Activated CD8-positive, alpha-beta memory T cell treated with anti-CD3 and anti-CD28 coated beads for 1 hour (primary cell): ENCODE measurements around the gene GRIN2A.

Experiments
- DNase-seq, 2 donors: peaks; one replicate each; pipeline ENCODE4 v3.0.0-alpha.2; 2020; ENCODE audit warnings: low read depth in 1 of 2; ENCODE audit errors: extremely low read depth in 1 of 2

The GRIN2A gene

DNA sequence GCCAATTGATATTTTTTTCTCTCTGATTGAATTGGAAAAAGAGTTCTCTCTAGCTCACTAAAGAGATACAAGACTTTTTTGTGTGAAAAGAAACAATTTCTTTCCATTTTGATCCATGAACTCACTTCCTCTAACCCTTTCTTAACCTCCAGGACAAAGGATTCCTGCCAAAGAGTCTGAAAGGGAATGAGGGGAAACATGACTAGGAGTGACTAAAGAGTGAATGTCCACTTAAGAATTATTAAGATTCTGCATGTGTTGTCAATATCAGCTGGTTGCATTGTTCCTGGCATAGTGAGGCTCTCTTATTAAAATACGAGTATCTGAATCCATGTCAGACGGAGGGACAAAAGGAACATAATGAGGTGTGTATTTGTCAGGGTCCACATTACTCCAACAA is 344.7 kb downstream of the GRIN2A start:
- DNase-seq: no peak

DNA sequence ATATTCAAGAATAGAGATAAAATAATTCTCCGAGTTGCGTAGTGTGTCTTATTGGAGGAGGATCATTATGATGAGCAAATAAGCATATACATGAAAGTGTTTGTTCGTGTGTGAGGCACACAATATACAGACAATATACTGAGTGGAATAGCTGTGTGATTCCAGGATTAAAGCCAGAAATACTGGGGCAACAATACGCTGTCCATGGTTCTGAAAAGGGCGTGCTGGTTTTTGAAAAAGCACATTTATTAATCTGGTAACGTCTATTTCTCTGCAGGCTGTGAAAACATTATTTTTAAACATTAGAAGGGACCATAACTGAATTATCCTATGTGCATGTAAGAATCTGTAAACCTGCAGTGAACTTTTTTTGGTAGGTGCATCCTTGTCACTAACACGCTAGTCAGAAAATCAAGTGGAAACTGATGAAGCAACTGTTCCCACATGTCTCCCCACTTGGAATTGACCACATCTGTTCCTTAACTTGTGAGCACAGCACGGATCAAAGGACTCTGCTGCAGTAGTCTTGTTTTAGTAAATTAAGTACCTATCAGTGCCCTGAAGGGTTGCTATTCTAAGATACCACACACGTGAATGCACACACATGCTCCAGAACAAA is 346.0 kb downstream of the GRIN2A start:
- DNase-seq: no peak

DNA sequence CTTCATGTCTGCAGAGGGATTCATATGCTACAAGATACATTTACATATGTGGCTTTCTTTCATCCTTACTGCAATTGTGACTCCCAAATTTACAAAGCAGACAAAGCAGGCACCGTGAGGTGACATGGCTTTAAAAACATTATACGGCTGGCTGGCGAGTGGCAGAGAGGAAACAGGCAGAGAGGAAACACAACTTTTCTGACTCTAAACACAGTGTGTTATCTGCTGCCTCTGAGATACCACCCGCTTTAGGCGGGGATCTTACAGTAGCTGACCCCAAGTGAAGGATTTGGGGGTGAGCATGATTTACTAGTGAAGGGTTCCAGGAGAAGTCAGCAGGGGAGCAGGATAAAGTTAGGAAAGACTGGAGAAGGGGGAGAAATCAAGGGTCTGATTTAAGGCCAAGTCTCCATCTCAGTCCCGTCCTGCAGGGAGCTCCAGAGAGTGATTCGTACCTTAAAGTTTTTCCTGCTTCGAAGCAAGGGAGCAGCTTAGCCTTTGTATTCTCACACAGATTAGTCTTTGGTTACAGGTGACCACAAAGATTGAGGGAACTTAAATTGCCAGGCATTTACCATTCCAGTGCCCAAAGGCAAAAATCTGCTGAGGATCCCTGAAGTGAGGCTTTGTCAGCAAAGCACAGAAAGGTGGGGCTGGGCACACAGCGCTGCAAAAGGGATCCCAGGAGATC is 355.0 kb downstream of the GRIN2A start:
- DNase-seq: no peak

DNA sequence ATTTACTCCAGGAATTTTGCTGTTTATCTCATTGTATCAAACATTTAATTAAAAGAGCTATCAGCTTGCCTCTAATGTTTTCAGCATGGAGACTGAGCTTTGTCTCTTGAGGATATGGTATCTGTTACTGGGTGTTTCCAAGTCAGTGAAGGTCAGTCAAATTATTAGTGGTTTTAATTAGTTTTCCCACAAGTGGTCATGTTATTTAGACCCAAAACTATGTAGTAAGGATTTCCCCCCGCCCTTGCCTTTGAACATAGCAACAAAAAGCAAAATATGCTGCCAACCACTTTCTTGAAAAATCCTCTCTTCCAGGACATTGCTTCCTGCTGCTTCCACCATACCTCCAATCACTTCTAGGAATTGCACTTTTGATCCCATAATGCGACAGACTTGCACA is 355.6 kb downstream of the GRIN2A start:
- no peak for DNase-seq

DNA sequence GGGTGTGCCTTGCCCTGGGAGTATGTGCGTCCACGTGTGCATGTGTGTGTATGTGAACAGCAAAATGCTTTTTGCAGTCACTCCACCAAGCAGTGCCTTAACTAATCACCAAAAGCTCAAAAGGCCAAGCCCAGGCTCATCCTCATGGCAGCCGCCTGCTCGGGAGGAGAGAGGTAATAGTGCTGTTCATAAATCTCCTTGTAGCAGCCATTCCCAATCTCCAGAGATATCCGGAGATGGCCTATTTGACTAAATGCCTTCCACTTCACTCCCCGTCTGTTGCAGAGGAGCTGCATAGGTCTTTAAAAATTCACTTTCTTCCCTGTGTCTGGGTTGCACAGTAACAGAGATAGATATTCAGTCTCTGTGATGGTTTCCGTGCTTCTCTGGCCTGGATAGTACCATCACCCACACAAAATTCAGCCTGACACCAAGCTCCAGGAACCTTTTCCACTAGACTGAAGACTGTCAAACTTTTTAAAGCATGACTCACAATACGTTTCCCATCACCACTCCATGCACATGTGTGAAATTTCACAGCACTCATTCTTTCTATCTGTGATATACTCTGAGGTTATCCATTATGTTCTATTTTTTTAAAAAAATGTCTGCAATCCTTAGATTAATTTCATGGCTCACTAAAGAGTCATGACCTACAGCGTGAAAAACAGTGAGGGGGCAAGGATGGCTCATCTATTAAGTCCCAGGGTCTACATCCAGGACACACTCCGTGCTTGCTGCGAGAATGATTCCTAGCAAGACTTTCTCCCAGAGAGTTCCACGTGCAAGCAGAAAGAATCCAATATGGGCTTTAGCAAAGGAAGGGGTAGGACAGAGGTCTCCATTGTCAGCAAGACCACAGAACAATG is 357.8 kb downstream of the GRIN2A start:
- no peak for DNase-seq

DNA sequence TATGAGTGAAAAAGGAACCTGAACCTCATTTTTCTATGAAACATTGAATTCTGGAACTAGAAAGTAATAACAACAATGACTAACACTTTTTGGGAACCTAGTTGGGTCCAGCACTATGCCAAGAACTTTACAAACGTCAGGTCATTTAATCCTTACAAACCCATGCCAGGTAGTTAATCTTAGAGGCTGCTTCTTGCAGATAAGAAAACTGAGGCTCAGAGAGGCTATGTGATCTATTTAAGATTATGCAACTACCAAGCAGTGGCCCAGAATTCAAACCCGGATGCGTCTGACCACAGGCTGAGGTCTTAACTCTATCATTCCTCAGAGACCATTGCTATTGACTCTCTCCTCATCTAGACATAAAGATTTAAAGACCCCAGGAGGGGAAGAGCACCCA is 358.7 kb downstream of the GRIN2A start:
- no peak for DNase-seq

DNA sequence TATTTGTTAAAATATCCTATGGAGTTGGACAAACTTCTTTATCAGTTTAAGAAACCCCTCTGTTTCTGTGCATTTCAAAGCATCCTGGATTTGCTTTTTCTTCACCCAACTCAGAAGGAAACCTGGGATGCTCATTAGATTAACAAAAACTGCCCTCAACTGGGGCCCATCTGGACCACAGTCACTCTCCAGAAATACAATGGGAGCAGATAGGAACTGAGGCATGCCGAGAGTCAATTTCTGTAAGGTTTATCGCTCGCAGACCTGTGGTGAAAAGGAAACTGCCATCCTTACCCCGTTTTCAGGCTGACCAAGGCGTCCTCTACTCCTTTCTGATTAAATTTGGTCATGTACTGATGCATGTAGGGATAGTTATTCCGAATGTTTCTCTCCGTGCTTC is 360.3 kb downstream of the GRIN2A start:
- DNase-seq: no peak

DNA sequence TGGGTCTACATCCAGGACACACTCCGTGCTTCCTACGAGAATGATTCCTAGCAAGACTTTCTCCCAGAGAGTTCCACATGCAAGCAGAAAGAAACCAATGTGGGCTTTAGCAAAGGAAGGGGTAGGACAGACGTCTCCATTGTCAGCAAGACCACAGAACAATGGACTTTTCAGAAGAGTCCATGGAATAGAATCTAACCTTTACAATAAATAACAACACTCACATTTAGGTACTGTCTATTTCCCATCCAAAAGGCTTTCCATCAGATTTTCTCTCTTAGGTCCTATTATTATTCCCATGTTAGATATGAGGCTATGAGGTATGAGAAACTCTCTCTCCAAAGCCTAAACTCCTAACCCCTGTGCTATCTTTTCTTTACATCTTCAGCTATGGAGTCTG is 360.9 kb downstream of the GRIN2A start:
- no peak for DNase-seq

DNA sequence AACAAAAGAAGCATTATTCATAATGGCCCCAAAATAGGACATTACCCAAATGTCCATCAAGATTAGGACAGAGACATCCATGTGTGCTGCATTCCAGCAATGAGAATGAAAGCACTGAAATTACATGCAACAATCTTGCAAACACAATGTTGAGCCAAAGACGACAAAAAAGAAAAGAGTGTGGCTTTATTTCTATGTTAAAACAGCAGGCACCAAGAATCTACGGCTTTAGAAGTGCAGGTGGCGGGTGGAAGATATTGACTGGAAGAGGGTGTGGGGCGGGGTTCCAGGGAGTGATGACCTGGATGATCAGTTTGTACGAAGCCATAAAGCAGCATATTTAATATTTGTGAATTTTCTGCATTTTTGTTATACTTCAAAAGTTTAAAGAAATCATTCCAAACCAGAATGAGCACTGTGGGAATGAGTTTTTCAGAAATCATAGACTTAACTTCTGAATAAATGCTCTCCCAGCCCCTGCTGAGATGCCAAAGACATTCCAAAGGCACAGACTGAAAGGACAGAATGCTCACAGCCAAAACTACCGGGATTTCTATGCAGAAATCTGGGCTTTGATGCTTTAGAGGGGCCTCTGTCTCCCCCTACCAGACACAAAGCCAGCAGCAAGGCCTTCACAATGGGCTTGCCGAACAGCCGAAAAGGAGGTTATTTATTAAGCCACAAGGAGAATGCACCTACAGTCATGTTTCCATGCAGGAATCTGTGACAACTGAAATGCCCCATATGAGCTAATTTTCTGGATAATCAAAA is 361.6 kb downstream of the GRIN2A start:
- no peak for DNase-seq

DNA sequence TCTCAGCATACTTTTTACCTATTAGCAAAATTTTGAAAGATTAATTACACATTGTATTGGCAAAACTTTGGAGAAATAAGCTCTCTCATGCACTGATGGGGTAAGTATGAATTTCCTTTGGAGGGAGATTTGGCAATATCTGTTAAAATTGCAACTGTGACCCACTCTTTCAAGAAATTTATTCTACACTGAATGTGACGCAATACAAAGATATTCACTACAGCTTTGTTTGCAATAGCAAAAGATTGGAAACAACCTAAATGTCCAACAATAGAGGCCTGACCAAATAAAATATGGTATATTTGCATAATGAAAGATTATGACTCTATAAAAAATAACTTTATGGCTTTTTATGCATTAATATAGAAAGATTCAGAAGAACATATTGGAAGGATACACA is 363.5 kb downstream of the GRIN2A start:
- no peak for DNase-seq

DNA sequence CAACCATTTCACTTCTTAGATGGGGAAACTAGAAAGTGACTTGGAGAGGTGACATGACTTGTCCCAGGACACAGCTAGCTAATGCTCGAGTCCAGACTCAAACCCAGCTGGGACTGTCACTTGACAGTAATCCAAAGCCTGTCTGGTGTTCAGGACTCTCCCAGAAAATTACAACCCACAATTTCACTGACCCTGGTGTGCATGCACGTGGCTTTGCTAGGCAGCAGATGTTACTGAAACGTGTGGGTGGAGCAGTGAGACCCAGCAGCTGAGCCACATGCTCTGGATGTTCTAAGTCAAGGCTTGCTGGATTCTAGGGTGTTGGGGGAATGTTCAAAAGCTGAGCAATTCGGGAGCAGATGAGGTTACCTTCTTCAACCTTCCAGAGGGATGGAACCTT is 364.6 kb downstream of the GRIN2A start:
- no peak for DNase-seq

DNA sequence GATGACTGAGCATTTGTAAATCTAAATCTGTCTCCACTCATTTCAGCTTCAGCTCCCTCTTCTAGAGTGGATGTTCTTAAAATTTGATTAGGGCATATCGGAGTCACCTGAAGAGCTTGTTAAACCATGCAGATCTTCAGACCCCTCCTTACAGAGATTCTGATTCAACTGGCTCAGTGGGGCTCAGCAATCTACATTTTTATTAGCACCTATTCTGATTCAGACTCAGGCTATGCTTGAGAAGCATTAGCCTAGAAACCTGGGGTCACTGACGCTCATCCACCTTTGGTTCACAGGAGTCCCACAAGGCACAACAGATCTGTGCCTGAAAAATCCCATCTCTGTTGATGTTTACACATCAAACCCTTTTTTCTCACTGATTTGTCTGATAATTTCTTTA is 365.6 kb downstream of the GRIN2A start:
- no peak for DNase-seq

DNA sequence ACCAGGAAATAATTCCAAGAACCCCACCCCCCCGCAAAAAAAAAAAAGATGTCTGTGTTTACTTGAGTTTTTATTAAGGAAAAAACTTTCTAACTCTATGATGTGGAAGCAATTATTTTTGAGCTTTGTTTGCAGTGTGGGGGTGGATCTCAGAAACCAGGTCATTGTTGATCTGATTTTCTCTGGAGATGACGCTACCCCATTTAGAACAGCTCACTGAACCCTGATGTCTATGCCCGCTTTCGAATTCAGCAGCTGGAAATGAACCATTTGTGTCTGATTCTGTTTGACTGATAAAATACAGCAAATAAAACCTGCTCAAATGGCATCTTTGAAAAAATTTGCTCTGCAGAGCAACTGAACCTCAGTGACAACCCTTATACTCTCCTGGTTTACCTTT is 368.6 kb downstream of the GRIN2A start:
- no peak for DNase-seq

DNA sequence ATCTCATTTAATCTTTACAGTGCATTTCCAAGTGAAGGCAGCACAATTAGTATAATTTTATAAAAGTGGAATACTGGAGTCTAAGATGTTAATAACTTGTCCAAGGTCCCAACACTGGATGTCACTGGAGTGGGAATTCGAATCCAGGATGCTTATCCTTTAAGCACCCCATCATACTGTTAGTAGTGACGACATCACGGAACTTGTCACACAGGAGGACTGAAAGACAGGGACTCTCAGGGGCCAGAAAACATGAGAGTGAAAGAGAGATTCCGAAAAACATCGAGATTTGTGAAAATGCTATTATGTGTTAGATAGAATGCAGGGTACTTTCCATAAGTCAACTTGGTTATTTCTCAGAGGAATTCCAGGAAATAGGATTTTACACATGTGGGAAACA is 374.0 kb downstream of the GRIN2A start:
- DNase-seq: no peak

DNA sequence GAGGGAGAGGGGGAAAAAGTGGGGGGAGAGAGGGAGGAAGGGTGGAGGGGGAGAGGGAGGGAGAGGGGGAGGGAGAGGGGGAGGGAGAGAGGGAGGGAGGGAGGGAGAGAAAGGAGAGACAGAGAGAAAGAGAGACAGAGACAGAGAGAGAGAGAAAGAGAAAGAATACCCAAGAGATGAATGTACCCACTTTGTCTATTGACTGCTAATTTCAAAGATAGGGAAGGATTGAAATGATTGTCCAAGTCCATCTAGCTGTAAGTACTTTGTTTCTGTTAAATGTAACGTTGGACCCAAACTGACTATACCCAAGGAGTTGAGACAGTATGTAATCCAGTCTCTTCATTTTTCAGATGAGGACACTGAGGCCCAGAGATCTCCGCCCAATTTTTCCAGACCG is 374.9 kb downstream of the GRIN2A start:
- no peak for DNase-seq

DNA sequence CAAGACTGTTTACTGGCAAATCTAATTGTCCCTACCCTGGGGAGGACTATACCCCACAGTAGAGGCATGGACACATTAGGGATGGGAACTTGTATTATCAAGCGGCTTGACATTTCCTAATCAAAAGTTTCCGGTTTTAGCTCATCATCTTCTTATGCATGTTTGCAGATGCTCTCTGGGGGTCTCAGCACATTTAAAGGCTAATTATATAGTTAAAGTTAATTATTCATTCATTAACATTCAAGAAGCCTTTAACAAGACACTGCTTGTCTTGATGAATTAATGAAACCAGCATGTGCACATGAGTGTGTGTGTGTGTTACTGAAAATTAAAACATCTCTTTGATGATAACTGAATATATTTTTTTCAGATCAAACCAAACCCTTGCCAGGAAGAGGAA is 377.1 kb downstream of the GRIN2A start:
- DNase-seq: no peak

DNA sequence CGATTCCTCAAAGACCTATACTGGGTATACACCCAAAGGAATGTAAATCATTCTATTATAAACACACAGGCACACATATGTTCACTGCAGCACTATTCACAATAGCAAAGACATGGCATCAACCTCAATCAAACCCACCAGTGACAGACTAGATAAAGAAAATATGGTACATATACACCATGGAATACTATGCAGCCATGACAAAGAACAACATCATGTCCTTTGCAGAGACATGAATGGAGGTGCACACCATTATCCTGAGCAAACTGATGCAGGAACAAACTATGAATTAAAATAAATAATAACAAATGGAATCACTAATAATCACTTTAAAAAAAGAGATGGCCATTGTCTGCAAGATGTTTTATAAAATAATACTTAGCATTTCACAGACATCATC is 380.1 kb downstream of the GRIN2A start:
- DNase-seq: no peak

DNA sequence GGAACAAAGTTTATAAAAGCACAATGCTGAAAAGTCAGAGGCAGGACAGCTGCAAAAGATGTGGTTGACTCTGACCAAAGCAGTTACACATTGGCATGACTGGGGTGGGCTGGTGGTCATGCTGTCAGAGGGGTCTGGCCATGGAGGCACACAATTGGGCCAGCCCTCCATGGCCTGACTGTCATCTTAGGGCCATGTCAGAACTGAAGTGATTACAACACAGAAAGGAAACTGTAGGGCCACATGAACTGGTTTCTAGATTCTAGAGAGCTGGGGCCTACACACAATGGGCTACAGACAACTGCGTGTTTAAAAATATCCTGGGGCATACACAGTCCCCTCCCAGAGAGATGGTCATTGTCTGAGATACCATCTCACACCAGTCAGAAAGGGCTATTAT is 380.6 kb downstream of the GRIN2A start:
- no peak for DNase-seq

DNA sequence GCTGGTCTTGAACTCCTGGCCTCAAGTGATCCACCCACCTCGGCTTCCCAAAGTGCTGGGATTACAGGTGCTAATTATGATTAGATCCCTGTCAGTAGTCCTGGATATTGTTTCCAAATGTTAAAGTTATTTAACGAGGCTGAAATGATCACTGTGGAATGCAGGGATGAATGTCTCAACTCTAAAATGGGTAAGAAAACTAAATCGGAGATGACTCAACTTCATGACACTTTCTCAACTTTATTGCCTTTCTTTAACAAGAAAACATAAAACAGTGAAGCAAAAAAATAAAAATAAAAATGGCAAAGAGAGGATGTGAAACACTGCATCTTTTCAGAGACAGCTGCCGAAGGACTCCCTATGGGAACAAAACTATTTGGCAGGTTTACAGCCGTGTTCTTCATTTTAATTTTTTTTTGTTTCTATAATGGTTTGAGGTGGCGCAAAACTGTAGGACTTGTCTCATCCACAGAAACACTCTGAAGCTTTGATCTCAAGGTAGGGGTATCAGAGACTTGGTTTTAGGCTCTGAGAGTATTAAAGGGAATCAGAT is 382.0 kb downstream of the GRIN2A start:
- no peak for DNase-seq

DNA sequence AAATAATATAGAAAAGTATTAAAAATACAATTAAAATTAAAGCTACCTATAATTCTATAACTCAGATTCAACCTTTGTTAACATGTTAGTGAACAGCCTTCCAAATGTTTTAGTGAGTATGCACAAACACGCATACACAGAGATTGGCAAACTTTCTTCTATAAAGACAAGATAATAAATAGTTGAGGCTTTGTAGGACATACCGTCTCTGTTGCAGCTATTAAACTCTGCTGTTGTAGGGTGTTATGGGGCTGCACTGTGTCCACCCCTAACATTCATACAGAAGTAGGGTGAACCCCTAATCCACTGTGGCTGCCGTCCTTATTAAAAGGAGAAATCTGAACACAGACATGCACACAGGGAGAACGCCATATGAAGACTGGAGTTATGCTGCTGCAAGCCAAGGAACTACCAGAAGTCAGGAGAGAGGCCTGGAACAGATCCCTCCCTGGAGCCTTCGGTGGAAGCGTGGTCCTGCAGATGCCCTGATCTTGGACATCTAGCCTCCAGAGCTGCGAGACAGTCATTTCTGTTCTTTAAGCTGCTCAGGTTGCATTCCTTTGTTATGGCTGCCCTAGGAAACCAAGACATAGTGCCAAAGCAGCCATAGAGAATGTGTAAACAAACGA is 383.2 kb downstream of the GRIN2A start:
- no peak for DNase-seq

DNA sequence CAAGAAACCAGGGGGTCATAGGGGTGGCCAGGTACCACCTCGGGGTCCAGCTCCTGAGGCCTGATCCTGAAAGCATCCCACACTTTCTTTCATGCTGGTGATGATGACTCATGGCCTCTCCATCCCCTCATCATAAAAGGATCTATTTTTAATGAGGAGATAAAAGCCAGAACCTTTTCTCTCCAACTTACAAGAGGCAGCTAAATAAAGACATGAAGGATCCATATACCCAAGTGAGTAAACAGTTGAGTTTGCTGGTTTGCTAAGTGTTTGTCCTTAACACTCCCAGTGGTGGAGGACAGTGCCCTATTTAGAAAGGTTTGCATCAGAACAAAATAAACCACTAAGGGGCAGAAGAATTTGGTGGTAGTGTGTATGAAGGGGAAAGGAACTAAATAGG is 383.8 kb downstream of the GRIN2A start:
- DNase-seq: no peak
